HEK293T (cell line): ENCODE results near the gene MRPL38.

Experiments
- BHLHE40 ChIP-seq: fragments of 450-650 bp; IDR thresholded peaks from 2 replicates; pipeline ENCODE4 v1.6.1; 2016; ENCODE audit warnings: mild to moderate bottlenecking, moderate library complexity, borderline replicate concordance
- FOXA1 ChIP-seq: fragments of 450-650 bp; IDR thresholded peaks from 2 replicates; pipeline ENCODE4 v1.6.1; 2016; ENCODE audit warnings: mild to moderate bottlenecking
- ZNF384 ChIP-seq: fragments of 450-650 bp; IDR thresholded peaks from 2 replicates; pipeline ENCODE4 v1.6.1; 2016

DNA sequence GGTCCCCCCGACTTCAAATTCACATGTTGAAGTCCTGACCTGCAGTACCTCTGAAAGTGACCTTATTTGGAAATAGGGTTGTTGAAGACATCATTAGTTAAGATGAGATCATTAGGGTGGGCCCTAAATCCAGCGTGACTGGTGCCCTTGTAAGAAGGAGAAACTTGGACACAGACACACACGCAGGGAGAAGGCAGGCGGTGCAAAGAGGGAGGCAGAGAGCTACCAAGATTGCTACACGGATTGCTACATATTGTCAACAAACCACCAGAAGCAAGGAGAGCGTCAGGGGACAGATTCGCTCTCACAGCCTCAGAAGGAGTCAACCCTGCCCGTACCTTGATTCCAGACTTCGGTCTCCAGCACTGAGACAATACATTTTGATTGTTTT lies 42.8 kb downstream of the MRPL38 start:
- no peak for TF ChIP-seq BHLHE40
- TF ChIP-seq ZNF384: no peak
- no peak for TF ChIP-seq FOXA1
